Measurements from ENCODE around the gene KLHDC10.
"Not testable (repeated sequence)": the region's sequence is repeated elsewhere in the genome, so short reads cannot be mapped to it uniquely, and the experiment has no call there.

KLHDC10 gene

DNA sequence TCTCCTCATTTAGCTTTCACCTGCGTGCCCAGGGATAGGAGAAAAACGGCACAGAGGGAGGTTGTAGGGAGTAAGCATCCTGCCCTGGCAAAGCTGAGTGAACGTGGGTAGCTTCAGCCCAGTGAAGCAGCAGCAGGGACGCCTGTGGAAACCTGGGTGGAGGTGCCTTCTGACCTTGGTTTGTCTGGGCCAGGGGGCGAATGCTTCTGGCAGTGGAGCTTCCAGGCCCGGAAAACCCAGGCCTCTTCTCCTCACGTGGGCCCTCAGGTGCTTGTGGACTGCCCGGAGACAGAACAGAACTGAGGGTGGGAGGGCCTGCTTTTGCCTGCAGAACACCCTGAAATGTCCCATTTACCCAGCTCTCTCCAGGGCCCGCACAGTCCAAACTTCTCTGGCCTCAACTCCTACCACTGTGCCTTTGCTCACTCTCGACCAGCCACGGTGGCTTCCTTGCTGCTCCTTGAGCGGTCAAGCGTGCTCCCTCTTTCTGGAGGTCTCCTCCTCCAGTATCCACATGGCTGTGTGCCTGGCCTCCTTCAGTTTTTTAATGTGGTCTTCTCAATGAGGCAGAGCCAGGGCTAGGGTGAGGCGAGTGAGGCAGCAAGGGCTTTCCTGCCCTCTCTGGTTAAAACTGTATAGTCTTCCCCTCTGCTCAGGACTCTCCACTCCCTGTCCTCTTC, 72.5 kb downstream of the KLHDC10 start:
- DNase-seq: no peak

DNA sequence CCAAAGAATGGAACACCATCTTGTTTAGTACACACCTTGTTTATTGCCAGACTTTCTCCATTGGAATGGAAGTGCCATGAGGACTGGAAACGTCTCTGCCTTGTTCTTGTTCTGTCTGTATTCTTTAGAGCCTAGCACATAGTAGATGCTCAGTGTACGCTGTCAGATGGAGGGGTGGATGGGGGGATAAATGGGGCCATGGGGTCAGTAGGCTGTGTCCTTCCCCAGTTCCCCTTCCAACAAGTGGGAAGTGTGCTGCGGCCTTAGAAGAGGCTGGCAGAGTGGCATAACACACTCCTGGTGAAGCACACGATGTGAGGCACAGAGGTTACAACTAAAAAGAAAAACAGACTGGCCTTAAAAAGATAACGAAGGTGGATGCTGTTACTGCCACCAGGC, 73.0 kb downstream of the KLHDC10 start:
- no peak for DNase-seq

DNA sequence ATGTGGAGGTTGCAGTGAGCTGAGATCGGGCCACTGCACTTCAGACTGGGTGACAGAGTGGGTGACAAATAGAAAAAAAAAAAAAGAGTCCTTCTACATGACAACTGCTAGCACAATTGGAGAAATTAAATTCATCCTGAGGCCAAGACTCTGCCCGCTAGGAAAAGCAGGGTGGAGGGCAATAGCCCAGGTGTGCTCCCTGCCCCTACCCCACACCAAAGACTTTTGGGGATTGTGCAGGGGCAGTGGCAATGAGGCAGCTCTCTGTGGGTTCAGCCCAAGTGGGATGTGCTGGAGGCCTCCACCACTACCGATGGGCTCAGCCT, 73.6 kb downstream of the KLHDC10 start:
- no peak for DNase-seq

DNA sequence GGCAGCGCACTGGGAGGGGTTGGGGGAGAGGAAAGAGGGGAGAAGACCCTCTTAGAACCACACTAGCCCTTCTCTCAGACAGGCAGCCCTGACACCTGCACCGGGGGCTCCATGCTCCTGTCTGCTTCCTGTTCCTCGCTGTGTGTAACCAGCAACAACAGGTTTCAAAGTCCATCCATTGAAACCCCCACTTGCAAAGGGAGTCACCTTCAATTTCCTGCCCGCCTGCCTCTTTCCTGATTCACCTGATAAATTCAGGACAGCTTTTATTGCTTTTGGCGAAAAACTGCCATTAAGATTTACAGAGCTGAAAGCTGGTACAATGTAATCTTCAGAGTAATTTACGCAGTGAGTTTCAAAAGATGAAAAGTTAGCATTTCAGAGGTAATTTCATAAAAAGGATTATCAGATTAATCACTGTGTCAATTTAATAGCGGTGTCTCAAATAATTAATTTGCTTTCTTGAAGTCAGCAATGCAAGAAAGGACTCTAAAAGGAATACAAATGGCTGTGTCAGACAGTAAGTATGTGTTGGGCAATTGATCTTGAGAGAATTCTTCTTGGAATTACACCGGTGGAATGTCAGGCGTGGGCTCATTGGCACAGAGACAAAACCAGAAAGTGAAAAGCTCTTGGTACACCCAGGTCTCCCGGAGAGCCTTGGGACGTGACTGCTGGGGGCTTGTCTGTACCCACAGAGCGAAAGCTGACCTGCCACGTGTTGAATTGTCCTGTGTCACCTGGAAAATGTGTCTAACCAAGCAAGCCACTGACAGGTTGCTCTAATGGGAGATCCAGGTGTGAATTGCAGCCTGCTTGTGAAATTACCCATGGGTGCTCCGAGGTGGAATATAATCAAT, 74.2 kb downstream of the KLHDC10 start:
- no peak for DNase-seq

DNA sequence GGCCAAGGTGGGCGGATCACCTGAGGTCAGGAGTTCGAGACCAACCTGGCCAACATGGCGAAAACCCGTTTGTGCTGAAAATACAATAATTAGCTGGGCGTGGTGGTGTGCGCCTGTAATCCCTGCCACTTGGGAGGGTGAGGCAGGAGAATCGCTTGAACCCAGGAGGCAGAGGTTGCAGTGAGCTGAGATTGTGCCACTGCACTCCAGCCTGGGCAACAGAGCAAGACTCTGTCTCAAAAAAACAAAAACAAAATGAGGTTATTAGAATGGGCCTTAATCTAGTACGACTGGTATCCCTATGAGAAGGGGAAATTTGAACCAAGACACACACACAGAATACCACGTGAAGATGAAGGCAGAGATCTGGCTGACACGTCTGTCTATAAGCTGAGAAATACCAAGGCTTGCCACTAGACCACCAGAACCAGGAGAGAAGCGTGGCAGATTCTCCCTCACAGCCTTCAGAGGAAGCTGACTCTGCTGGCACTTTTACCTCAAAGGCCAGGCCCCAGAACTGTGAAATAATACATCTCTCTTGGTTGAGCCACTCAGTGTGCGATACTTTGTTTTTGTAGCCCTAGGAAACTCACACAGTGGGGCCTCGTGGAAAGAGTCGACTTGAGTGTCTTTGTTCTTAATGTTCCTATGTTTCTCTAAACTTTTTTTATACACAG, 75.2 kb downstream of the KLHDC10 start:
- DNase-seq: no peak

DNA sequence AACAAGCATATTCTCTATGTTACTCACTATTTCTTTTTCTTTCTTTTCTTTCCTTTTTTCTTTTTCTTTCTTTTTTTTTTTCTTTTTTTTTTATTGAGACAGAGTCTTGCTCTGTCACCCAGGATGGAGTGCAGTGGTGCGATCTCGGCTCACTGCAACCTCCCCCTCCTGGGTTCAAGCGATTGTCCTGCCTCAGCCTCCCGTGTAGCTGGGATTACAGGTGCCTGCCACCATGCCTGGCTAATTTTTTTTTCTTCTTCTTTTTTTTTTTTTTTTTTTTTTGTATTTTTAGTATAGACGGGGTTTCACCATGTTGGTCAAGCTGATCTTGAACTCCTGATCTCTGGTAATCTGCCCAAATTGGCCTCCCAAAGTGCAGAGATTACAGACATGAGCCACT, 75.8 kb downstream of the KLHDC10 start:
- DNase-seq: not testable (repeated sequence)

DNA sequence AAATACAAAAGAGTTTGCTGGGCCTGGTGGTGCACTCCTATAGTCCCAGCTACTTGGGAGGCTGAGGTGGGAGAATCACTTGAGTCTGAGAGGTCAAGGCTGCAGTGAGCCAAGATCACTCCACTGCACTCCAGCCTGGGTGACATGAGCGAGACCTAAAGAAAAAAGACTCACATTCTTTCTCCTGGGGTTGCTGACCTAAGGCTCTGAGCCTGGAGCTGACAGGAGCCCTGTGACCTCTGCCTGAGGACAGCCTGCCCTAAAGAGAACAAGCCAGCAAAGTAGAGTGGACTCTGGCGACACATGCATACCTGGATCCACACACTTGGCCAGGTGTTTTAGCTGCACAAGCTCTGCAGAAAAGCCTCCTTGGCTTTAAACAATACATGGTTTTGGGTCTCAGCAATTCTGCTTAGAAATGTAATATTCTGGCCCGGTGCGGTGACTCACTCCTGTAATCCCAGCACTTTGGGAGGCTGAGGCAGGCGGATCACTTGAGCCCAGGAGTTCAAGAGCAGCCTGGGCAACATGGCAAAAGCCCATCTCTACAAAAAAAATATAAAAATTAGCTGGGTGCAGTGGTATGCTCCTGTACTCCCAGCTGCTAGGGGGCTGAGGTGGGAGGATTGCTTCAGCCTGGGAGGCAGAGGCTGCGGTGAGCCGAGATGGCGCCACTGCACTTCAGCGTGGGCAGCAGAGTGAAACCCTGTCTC, 76.5 kb downstream of the KLHDC10 start:
- DNase-seq: no peak

DNA sequence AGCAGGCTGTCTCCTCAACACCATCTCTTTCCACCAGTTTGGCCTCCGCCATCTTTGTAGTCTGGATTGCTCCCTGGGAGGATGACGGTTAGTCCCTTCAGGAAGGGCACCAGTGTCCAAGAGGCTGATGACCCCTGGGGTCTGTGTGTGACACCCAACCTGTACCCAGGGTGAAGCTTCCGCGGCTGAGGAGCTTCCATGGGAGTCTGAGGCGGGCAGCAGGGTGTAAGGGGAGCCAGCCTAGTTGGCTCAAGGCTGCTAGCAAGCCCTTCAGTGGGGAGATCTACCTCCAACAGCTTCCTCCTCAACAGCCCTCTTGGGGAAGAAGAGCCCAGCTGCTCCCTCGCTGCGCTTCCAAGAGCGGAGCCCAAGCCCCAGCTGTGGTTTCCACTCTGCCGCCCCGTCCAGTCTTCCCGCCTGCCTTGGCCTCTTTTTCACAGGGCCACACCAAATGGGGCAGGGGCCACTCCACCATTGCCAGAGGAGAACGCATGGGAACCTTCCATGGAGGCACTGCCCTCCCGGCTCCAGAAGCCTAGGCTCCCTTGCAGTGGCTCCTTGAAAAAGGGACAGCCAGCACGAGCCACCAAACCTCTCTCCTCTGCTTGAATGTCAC, 77.5 kb downstream of the KLHDC10 start:
- no peak for DNase-seq

DNA sequence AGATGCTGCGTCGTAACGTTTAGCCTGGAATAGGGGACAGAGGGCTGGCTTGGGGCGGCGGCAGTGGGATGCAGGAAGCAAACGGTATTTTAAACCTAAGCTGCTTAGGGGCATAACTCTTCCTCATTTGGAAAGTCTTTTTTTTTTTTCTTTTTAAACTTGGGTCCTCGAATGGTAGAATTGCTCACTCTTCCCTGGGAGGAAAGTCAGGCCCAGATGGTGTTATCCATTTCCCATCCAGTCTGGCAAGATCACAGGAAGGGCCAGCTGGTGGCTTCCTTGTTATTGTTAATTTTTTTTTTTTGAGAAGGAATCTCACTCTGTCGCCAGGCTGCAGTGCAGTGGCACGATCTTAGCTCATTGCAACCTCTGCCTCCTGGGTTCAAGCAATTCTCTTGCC, 78.2 kb downstream of the KLHDC10 start:
- DNase-seq: no peak

GRCh38 chr7:130149281-130150139, 79.2 kb downstream of the KLHDC10 start:
- no peak for DNase-seq

DNA sequence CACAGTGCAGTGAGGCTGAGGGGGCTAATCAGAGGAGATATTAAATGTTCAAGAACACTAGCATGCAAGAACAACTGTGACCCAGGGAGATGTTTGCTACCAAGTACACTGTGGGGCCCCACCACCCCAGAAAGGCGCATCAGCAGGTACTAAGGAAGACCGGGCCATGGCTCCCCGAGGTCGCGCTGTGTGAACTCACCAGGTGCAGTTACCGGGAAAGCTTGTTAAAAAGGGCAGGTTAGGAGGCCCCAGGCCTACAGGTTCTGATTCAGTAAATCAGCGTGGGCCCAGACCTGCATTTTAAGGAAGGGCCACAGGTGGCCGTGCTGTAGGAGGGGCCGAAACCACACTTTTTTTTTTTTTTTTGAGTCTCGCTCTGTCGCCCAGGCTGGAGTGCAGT, 80.3 kb downstream of the KLHDC10 start:
- no peak for DNase-seq

DNA sequence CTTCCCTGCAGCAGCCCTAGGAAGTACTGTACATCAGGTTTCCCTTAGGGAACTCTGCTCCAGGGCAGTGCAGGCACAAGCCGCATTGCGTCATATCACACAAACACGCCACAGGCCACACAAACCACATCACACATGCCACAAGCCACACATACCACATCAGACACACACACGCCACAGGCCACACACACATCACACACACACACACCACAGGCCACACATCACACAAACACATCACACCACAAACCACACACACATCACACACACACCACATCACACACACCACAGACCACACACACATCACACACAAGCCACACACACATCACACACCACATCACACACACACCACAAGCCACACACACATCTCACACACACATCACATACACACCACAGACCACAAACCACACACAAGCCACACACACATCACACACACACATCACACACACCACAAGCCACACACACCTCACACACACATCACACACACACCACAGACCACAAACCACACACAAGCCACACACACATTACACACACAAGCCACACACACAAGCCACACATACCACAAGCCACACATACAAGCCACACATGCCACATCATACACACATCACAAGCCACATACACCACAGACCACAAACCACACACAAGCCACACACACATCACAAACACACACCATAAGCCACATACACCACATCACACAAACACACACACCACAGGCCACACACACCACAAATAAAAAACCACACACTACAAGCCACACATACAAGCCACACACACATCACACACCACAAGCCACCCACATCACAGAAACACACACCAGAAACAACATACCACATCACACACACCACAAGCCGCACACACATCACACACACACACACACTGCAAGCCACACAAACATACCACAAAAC, 81.5 kb downstream of the KLHDC10 start:
- DNase-seq: no peak

DNA sequence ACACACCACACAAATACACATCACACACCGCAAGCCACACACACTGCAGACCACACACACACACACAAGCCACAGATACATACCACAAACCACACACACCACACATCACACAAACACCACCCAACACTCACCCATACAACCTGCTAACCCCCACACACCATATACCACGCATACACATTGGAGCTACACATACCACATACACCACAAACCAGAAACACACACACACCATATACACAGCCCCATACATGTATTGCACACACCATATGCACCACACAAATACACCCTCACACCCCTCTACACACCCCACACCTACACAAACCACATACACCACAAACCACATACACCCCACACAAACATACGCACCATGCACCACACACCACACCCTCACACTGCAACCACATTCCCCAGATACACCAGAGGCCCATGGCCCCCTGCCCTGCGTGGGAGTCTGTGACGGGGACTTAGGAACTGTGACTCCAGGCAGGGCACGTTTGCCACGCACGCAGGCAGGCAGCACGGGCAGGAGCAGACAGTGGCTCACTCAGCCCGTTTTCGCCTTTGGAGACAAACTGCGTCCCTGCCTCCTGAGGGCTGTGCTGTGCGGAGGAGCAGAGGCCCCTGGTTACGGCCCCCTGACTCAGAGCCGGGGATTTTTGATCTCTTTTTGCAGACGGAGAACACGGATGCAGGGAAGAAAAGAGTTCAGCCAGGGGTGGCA, 82.3 kb downstream of the KLHDC10 start:
- DNase-seq: no peak

DNA sequence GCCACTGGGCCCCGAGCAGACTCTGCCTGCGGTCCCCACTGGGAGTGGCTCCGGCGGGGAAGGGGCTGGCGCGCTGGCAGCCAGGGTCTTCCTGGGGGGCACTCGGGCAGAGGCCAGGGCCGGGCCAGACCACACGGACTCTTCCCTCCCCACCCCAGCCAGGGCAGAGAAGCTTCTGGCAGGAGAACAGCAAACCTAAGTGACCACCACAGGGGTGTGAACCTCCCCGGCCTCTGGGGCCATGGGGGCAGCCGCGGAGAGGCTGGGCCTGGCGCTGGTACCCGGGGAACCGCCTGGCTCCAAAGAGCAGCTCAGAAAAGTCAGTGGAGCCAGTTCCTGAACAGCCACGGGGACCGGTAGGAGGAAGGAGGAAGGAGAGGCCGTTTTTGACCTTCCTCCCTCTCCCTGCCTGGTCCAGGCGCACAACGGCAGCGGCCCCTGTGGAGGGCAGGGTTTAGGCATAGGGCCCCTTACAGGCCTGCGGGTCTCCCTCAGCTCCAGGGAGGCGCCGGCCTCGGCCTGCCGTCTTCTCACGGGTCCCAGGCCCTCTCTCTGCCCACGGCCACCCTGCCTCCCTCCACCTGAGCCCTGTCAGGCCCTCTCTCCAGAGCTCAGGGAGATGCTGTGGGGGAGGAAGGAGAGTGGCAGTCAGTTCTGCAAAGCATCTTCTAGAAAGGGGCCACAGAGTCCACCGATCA, 83.0 kb downstream of the KLHDC10 start:
- DNase-seq: no peak

DNA sequence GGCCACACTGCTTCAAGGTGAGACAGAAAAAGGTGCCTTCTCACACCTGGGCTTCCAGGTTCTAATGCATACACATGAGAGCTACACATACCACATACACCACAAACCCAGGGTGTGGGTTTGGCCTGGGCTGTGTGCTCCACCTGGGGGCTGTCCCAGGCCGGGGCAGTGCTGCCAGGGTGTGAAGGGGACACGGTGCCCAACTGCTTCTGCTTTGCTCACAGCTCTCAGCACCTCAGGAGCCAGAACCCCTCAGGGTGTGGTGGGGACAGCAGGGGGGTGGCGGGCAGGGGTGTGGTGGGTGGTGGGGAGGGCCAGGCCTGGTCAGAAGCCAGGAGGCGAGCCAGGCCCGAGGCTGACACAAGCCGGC, 83.8 kb downstream of the KLHDC10 start:
- DNase-seq: no peak

DNA sequence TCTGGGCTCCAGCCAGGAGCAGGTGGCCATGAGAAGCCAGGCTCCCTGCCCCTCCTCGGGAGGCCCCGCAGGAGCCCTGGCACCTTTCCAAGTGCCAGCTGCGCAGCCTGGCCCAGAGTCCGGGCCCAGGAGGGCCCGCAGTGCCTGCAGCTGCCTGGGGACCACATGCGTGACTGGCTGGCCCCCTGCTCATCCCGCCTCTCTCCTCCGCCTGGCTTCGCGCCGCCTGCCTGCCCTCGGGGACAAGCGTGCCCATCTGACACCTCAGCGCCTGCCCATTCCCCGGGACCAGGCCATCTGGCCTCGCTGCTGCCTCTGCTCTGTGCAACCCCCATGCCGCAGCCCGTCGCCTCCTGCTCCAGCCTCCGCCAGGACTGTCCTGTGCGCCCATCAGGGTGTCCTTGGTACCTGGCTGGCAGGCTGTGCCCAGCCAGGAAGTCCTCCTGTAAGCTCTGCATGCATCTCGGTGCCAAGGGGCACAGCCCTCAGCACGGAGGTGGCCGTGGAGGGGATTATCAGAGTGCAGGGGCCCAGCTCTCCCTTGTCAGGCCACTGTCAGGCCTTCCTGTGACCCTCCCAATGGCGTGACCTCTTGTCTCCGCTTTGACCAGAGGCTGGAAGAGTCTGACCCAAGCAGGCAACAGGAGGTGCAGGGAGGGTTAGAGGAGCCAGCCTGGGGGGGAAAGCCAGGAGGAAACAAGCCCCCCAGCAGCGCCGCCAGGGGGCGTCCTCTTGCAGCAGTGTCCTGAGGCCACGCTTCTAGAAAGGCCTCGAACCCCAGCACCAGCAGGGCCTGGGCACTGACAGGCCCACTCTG, 84.4 kb downstream of the KLHDC10 start:
- no peak for DNase-seq

- DNase-seq: no peak
These were observed 85.8 kb downstream of the KLHDC10 start for GRCh38 chr7:130156140-130156539.

GRCh38 chr7:130157700-130158099, 87.4 kb downstream of the KLHDC10 start:
- DNase-seq: no peak

DNA sequence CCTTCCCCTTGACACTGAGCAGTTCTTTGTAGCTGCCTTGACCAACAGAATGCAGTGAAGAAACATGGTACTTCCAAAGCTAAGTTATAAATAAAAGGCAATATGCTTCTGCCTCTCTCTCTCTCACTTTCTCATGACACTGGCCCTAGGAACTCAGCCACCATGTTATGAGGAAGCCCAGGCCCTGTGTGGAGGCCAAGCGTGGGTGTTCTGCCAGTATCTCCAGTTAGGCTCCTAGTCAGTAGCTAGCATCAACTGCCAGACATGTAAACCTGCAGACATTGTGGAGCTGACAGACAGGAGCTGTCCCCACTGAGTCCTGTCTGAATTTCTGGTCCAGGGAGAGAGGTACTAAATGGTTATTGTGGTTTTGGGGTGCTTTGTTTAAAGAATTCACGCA, 89.7 kb downstream of the KLHDC10 start:
- DNase-seq: no peak

All from NCI-H1436 treated with DMSO at 0.1 percent for 48 hours (cell line).